NCI-H446 treated with DMSO at 0.1 percent for 48 hours (cell line): Measurements from ENCODE around the gene CORO2B.
A peak's percentile ranks its signal among the peaks of the same experiment; 100 is the strongest.

ENCODE experiments used
- DNase-seq: peaks from one replicate; lab custom pipeline; 2025; lab: John Stamatoyannopoulos, UW

CORO2B gene

GRCh38 chr15:68578980-68579935, at the start of gene CORO2B:
Gene CORO2B (plus strand): TSS chr15:68578993. CDS start chr15:68579263, 270 bp downstream.
- peak; percentile 51 for DNase-seq

DNA sequence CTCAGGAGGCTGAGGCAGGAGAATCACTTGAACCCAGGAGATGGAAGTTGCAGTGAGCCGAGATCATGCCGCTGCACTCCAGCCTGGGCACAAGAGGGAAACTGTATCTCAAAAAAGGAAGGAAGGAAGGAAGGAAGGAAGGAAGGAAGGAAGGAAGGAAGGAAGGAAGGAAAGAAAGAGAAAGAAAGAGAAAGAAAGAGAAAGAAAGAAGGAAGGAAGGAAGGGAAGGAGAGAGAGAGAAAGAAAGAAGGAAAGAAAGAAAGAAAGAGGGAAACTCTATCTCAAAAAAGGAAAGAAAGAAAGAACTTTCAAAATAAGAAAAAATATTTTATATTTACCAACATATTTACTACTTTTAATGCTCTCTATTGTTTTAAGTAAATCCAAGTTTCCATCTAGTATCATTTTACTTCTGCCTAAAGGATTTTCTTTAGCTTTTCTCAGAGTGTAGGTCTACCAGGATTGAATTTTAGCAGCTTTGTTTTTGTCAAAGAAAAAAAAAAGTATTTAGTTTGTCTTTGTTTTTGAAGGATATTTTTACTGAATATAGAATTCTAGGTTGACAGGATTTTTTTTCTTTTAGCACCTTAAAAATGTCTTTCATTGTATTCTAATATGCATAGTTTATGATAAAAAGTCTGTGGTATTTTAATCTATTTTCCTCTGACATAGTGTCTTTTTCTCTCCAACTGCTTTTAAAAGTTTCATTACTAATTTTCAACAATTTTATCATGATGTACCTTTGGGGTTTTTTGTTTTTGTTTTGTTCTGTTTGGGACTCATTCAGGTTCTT, 47.2 kb upstream of the CORO2B start:
- DNase-seq: no peak

- no peak for DNase-seq
Measured at GRCh38 chr15:68536331-68537095, 42.3 kb upstream of the CORO2B start.

- no peak for DNase-seq
Measured at GRCh38 chr15:68537097-68537496, 41.7 kb upstream of the CORO2B start.

- DNase-seq: no peak
Measured at GRCh38 chr15:68537506-68537905, 41.3 kb upstream of the CORO2B start.

GRCh38 chr15:68538311-68538710, 40.5 kb upstream of the CORO2B start:
- no peak for DNase-seq

DNA sequence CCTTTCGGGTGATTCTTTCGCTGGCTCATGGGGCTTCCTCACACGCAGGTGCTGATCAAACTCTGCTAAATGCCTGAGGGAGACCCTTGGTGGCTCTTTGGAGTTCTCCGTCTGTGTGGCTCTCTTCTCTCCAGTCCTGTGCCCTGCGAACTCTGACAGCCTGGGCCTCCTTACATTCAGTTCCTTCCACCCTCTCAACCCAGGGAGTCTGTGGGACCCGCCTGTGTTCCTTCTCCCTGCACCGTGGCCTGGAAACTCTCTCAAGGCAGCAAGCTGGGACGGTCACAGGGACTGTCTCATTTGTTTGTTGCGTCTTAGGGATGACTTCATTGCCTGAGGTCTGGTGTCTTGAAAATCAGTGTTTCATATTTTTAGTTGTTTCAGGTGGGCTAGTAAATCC, 37.0 kb upstream of the CORO2B start:
- DNase-seq: no peak

GRCh38 chr15:68542348-68542747, 36.4 kb upstream of the CORO2B start:
- no peak for DNase-seq

- DNase-seq: no peak
Measured at GRCh38 chr15:68542771-68543164, 36.0 kb upstream of the CORO2B start.

DNA sequence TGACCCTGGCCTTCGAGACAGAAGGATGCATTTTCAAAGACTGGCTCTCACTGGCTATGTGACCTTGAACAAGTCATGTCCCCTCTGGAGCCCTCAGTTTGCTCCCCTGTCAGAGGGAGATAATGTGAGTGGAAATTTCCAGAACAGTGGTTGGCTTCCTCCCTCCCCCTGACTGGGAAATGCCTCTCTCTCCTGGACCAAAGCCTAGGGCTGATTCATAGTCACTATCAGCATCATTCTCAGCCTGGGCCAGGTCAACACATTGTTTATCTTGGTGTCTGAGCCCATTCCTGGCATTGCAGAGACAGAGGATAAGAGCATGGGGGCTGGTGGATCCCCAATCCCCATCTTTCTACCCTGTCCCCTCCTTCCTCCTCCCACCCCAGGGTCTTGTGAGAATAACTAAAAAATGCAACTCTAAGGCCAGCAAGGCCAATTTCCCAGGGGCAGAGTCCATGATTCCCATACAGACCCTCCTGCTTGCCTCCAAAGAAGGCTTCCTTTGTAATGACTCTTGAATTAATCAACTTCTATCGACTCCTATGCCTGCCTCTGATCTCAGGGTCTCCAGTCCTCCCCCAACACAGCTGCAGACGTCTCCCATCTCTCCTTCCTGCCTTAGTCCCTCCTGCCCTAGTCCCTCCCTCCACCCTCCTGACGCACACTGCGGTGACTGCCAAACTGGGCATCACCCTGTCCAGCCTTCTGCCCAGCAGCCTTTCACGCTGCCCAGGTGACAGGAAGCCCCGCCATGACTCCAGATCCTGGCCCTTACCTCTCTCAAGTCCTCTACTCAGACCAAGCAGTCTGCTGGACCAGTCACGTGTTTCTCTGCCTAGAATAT, 35.4 kb upstream of the CORO2B start:
- no peak for DNase-seq

- DNase-seq: no peak
Measured at GRCh38 chr15:68546318-68546717, 32.5 kb upstream of the CORO2B start.

DNA sequence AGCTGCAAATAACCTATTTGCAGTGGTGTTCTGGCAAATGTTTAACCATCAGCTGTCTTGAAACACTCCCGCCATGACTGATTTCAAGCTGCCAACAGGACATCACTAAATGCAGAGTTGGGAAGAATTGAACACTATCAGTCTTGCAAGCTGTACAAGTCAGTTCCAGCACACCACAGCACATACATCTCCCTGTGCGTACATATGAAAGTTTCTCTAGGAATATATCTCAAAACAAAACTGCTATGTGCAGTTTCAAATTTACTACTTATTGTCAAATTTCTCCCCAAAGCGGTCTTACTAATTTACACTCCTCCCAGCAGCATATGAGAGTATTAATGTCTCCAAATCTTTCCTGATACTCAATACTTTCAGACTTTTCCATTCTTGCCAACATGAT, 30.4 kb upstream of the CORO2B start:
- no peak for DNase-seq

DNA sequence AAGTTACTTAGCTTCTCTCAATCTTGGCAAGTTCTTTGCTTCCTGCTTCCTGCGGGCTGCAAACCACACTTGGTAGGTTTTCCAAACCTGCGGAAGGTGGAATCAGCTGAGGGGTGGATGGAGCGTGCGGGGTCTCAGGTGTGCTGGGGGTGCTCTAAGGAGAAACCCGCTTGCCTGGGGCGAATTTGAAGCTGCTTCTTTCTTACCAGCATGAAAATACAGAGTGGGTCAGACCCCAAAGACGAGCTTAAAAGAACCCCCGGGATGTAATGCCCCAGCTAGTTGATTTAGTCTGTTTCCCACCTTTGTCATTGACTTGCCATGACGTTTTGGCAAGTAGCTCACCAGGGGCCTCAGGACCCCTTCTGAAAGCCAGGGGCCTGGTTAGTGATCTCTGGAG, 28.8 kb upstream of the CORO2B start:
- no peak for DNase-seq

DNA sequence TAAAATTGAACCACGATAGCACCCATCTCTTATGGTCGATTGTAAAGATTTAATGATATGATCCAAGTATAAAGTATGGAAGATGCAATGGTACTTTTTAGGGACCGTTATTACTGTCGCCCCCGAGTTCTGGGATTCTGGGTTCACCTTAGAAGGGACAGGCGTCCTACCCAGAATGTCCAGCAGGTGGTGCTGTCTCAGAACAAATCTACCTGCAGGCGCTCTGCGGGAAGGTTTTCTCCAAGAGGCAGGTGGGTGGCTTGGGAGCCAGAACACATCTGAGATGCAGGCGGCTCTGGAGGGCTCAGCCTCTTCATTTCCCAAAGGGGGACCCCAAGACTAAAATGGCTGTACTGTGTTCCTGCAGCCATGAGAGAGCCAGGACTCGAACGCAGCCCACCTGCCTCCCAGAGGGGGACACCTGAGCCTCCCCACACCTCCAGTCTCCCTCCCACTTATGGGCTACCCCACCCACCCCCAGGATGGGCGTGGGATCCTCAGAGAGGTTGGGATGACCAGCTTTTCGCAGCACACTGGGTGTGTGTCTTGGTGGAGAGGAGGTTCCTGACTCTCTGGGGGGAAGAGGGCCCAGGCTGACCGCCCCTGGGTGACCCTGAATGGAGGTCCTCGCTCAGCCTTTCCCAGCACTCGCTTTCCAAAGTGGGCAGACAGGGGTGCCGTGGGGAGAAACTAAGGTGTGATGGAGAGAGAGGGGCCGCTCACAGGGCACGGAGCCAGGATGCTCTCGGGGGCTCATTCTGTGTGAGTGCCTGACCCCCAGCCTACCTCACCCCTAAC, 28.1 kb upstream of the CORO2B start:
- DNase-seq: peak; percentile 1

GRCh38 chr15:68551296-68551635, 27.5 kb upstream of the CORO2B start:
- DNase-seq: no peak

GRCh38 chr15:68552344-68552743, 26.4 kb upstream of the CORO2B start:
- DNase-seq: no peak

GRCh38 chr15:68552773-68553172, 26.0 kb upstream of the CORO2B start:
- no peak for DNase-seq

DNA sequence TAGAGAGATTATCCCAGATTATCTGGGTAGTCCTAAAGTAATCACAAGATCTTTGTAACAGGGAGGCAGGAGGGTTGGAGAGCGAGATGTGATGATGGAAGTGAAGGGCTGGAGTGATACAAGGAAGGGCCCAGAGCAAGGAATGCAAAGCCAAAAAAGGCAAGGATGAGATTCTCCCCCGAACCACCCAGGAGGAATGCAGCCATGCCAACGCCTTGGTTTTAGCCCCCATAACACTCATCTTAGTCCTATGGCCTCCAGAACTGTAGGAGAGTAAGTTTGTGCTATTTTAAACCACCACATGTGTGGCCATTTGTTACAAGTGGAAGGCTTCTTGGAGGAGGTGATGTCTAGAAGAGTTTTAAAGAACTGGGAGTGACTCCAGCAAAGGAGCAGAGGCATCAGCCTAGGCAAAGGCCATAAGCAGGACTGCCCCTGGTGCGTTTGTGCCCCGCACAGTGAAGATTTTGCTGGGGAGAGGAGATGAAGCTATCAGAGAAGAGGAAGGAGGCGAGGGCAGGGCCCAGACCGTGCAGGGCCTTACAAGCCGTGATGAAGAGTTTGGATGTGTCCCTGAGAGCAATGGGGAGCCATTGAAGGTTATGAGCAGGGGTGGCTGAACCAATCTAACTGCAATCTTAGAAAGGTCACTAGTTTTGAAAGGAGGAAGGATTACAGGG, 25.3 kb upstream of the CORO2B start:
- DNase-seq: no peak

DNA sequence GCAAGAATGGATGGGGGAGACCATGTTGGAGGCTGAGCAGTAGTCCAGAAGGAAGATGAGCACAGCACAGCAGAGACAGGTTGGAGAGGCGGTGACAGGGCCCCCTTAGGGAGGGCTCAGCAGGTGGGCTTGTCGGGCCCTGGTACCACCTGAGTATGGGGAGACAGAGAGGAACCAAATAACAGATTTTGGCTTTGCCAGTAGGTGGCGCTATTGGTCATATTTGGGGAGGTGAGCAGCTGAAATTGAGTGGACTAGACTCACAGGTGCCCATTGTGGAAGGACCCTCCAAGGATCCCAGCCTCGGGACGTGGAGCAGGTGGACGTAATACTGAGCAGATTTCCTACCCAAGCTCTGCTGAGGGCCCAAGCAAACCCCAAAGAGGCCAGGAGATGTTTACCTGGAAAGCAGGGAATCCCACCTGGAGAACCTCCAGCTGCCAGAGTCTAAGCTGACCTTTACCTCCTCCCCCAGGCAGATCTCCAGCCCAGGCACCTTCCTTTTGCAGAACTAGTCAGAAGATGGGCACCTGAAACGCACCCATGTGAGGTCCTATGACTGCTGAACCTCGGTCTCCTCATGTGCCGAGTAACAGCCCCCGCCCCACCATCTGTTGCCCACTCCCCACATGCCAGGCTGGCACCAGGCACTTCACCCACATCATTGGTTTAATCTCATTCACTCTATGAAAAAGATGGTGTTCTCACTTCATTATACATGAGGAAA, 24.6 kb upstream of the CORO2B start:
- peak; percentile 35 for DNase-seq
